Heart left ventricle (tissue), 16 donors: ENCODE measurements around the gene AICDA. TPM values are rescaled to one million over a fixed set of nuclear protein-coding genes. Genes with fewer than 3 reads are reported as not detected.
A peak's percentile ranks its signal among the peaks of the same experiment; 100 is the strongest.

Experiments used
- ATAC-seq, 4 donors: fragments of 200-7000 bp; cut with Tn5 transposase; one replicate each; pipeline ENCODE4 v1.9.1; 2020 to 2022; ENCODE audit warnings: moderate library complexity in 4 of 4, mild to moderate bottlenecking in 3 of 4, moderate number of reproducible peaks in 1 of 4
- DNase-seq, 5 donors: peaks; one replicate each; pipeline ENCODE4 v3.0.0-alpha.2; 2020
- H3K27ac ChIP-seq, 12 donors: fragments of 200-600 bp; sonication (generic) in 4 of 12; one replicate each; pipeline versions ENCODE4 v1.5.0 to v1.8.0; 2016 to 2022; ENCODE audit warnings: mild to moderate bottlenecking in 2 of 12
- H3K27me3 ChIP-seq, 9 donors: fragments of 200-600 bp; sonication (generic) in 2 of 9; one replicate each; pipeline versions ENCODE4 v1.5.1 to v1.8.0; 2016 to 2022; ENCODE audit warnings: mild to moderate bottlenecking in 3 of 9
- H3K36me3 ChIP-seq, 9 donors: fragments of 200-600 bp; sonication (generic) in 2 of 9; one replicate each; pipeline versions ENCODE4 v1.5.0 to v1.8.0; 2018 to 2022; ENCODE audit warnings: mild to moderate bottlenecking in 2 of 9
- H3K4me1 ChIP-seq, 12 donors: fragments of 200-600 bp; sonication (generic) in 4 of 12; one replicate each; pipeline versions ENCODE4 v1.5.0 to v1.8.0; 2016 to 2022; ENCODE audit warnings: mild to moderate bottlenecking in 3 of 12
- H3K4me3 ChIP-seq, 12 donors: fragments of 200-600 bp; sonication (generic) in 4 of 12; one replicate each; pipeline versions ENCODE4 v1.5.0 to v1.8.0; 2017 to 2022; ENCODE audit warnings: mild to moderate bottlenecking in 9 of 12, moderate library complexity in 4 of 12
- H3K9me3 ChIP-seq, 12 donors: fragments of 200-600 bp; sonication (generic) in 4 of 12; one replicate each; pipeline versions ENCODE4 v1.5.0 to v1.8.0; 2016 to 2022; ENCODE audit warnings: mild to moderate bottlenecking in 1 of 12
- POLR2A ChIP-seq, 2 donors: fragments of 450-650 bp; IDR thresholded peaks; one replicate each; pipeline ENCODE4 v1.6.1; 2017; ENCODE audit warnings: antibody characterized with exemption in 2 of 2, mild to moderate bottlenecking in 2 of 2, moderate library complexity in 2 of 2
- WGBS, 4 donors: extraction: QIAGEN DNeasy Blood & Tissue Kit in 2 of 4; methylation state at CpG; one replicate each; pipeline versions ENCODE4 v1.1.5 to v1.1.7; 2013 to 2018; 5-methylcytosine and 5-hydroxymethylcytosine counted together
- intact Hi-C, 10 donors: fragments of 100-400 bp; cut with DNase I; formaldehyde crosslinking; loops; one replicate each; pipeline versions ENCODE4 v1.11.1 to v1.14.2; 2022
- long read RNA-seq, 3 donors: library from polyadenylated mRNA; unstranded; transcript quantifications; one replicate each; pipeline ENCODE4 v2.0.0, GENCODE V29; 2020 to 2021
- polyA plus RNA-seq, 2 donors: library from polyadenylated mRNA; stranded (reverse); fragments of 200-250 nt; gene quantifications; one replicate each; pipeline ENCODE4 v1.2.3, GENCODE V29; 2013
- total RNA-seq, 9 donors: library from RNA; depleted of rRNA in 2 of 9; stranded (reverse); fragments of >200 nt in 2 of 9; fragmentation: NEBNext Ultra II Directional in 3 of 9; extraction: Animal tissue kit (Norgen Biotek cat#: 25700) in 3 of 9; gene quantifications; one replicate each; pipeline versions ENCODE4 v1.1.0 to v1.2.4, GENCODE V29; 2016 to 2023
- TF ChIP-seq, protein P1 (sequence below), 12 donors: fragments of 200-600 bp; sonication (generic) in 4 of 12; IDR thresholded peaks; one replicate each; pipeline versions ENCODE4 v1.5.0 to v1.8.0; 2018 to 2022; ENCODE audit warnings: antibody characterized with exemption in 12 of 12, mild to moderate bottlenecking in 5 of 12
- donor health status: ischemic (EF 13 %, LVEDD 7.1; RV severe dilation, severe dysfunction).
- donor health status: healthy with polysubstance abuse.
- donor health status: DM: no; HTN: yes; CAD: no.
- donor health status: DM: no; HTN: no; CAD: no.
- donor health status: ischemic (EF 25% LVEDD 6.9; RV normal size, moderate dysfunction).
- donor health status: ischemic (EF 25% LVEDD 5.7; RV mildly dilated, moderate dysfunction).
- donor health status: healthy.
- donor health status: DM: yes; HTN: yes; CAD: no.
- donor health status: ischemic (EF 35%, LVEDD 5.7; RV mildly dilated, moderate dysfunction).
- donor health status: nonischemic (EF 11% LVEDD 7.7; RV severe dilation, severe dysfunction).
- donor health status: DM: yes; HTN: yes; CAD: no.
- donor health status: PGD.
- donor health status: ischemic (EF 29% LVEDD 5.4; RV normal size, mild dysfunction).
- donor health status: nonischemic (EF 23%, LVEDD 6.1; RV moderate dilation, normal function).

Gene AICDA
- total RNA-seq (not detected), polyA plus RNA-seq (under 1 TPM in 1 of 2 donors, not detected in 1; 0.08 TPM)
- long read RNA-seq, donor 1, result 0 reads
- long read RNA-seq, donor 2, result 0 reads
- long read RNA-seq, donor 3, result 0 reads

DNA sequence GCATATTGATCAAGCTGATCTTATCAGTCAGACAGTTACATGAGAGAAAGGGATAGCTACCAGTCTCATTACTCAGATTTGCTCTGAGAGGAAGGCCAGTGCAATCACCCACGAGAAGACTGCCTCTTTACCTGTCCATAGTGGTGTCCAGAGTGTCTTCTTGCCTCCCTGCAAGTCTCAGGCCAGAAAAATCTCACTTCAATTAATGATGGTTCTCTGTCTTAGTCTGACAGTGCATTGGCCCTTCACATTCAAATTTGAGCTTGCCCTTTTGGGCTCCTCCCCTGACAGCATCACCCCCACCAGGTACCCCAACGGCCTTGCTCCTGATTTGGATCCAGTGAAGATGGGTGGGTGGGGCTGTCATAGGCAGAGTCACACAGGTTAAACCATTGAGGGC, at the start of gene AICDA:
TSS of gene AICDA (minus strand) at position 231 of the 400 bp plus-strand sequence. CDS start at position 139, 92 bp downstream.
- ATAC-seq (no peak), DNase-seq (no peak)
- Histone ChIP-seq H3K36me3 (no peaks in the 10 kb centered on the region), H3K27ac (no peak within 1 kb of the TSS), H3K4me1 (peaks cover 0 to 9% (median 0%) of the 10 kb centered on the region in 12 donors), H3K27me3 (no peaks in the 10 kb centered on the region), H3K4me3 (no peak within 1 kb of the TSS), H3K9me3 (no peaks in the 10 kb centered on the region)
- intact Hi-C loops, result loop anchor here in 1 of 10 donors (5.0 kb wide), 1 partner anchor 65 kb away; no protein-coding TSS in a partner anchor
- TF ChIP-seq POLR2A (IDR thresholded peaks at IDR 0.05), result no peak
- TF ChIP-seq, protein P1, sequence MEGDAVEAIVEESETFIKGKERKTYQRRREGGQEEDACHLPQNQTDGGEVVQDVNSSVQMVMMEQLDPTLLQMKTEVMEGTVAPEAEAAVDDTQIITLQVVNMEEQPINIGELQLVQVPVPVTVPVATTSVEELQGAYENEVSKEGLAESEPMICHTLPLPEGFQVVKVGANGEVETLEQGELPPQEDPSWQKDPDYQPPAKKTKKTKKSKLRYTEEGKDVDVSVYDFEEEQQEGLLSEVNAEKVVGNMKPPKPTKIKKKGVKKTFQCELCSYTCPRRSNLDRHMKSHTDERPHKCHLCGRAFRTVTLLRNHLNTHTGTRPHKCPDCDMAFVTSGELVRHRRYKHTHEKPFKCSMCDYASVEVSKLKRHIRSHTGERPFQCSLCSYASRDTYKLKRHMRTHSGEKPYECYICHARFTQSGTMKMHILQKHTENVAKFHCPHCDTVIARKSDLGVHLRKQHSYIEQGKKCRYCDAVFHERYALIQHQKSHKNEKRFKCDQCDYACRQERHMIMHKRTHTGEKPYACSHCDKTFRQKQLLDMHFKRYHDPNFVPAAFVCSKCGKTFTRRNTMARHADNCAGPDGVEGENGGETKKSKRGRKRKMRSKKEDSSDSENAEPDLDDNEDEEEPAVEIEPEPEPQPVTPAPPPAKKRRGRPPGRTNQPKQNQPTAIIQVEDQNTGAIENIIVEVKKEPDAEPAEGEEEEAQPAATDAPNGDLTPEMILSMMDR (IDR thresholded peaks at IDR 0.05), result no peak
- WGBS, 4 donors, result 54 to 70% (median 69%) methylated on average over 2 of the region's 2 CpGs

DNA sequence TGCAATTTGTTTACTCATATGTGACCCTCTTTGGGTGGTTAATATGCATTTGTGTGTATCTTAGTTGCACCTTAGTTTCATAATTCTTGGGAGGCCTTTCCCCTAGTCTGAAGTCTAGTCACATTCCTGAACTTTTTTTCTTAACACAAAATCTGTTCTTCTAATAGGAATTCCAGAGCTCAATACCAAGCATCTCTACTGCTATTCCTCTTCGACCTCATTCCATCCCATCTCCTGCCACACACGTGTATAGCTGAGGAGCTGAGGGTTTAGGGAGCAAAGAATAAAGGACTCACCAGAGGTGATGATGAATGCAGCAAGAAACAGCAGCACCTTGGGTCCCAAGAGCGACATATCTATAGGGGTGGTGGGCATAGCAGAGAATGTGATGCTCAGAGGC, 49.1 kb upstream of the AICDA start:
- H3K4me3 ChIP-seq, result peak overlapping the region in 8 of 12 donors; percentile 16 to 53 (median 34)
- 54 to 82% (median 74%) methylated on average over 3 of the region's 3 CpGs for WGBS, 4 donors

DNA sequence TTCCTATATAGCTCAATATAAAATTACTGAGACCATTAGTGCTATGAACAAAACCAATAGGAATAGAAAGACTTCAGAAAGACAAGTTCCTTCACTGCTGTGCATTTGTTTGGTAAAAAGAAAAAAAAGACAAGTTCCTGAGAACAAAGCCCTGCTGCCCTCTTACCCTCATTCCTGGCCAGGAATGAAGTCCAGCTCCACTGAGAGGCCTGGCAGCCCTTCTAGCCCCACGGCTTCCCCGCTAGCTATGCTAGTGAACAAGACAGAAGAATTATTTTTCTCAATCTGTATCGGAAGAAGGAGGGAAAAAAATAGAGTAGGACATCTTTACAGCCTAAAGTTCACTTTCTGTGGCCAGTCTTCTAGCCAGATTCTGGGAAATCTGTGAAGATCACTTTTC, 48.4 kb upstream of the AICDA start:
- TF ChIP-seq POLR2A (IDR thresholded peaks at IDR 0.05), result no peak
- TF ChIP-seq, protein P1 (IDR thresholded peaks at IDR 0.05), result no peak
- ATAC-seq (no peak), DNase-seq (no peak)
- intact Hi-C loops, result loop anchor here in 1 of 10 donors (5.0 kb wide), 1 partner anchor 391 kb away; no protein-coding TSS in a partner anchor
- peaks cover 0 to 6% (median 0%) of the 10 kb centered on the region in 12 donors for H3K9me3 ChIP-seq
- no peaks in the 10 kb centered on the region for H3K36me3 ChIP-seq
- WGBS, 4 donors, result 76 to 80% (median 77%) methylated on average over 3 of the region's 3 CpGs
- peak overlapping the region in 7 of 12 donors; percentile 12 to 53 (median 36) for H3K4me3 ChIP-seq
- H3K27ac ChIP-seq, result peak overlapping the region in 3 of 12 donors; percentile 17 to 77 (median 45)
- H3K4me1 ChIP-seq, result peaks cover 0 to 6% (median 0%) of the 10 kb centered on the region in 12 donors
- H3K27me3 ChIP-seq, result no peaks in the 10 kb centered on the region

More for the DNA sequence above, 49.1 kb upstream of the AICDA start:
- intact Hi-C loops, result loop anchor here in 1 of 10 donors (5.0 kb wide), 1 partner anchor 391 kb away; no protein-coding TSS in a partner anchor
- no peak for ATAC-seq
- Histone ChIP-seq H3K36me3 (no peaks in the 10 kb centered on the region), H3K27me3 (no peaks in the 10 kb centered on the region), H3K4me1 (peaks cover 0 to 6% (median 0%) of the 10 kb centered on the region in 12 donors), H3K27ac (peak overlapping the region in 8 of 12 donors; percentile 42 to 78 (median 66)), H3K9me3 (peaks cover 0 to 6% (median 0%) of the 10 kb centered on the region in 12 donors)
- no peak for TF ChIP-seq POLR2A (IDR thresholded peaks at IDR 0.05)
- TF ChIP-seq, protein P1 (IDR thresholded peaks at IDR 0.05), result no peak
- DNase-seq, result no peak

DNA sequence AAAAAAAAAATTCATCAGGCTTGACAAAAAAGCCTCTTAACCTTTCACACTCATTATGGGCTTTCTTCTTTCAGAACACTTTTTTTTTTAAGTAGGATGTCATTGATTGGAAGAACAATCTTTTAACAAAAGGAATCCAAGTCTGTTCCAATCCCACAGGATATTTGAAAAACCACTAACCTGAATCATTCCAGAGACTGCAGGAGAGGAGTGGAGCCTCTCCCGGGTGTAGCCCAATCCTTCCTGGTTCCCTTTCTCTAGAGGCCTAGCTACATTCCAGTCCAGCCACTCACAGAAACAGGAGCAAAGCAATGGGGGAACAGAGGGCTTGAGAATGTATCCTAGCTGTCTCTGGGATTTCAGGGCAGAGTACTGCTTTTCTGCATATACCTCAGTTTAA, 45.7 kb upstream of the AICDA start:
- DNase-seq, result no peak

More for the DNA sequence above, 45.7 kb upstream of the AICDA start:
- H3K4me1 ChIP-seq, result peaks cover 0 to 3% (median 0%) of the 10 kb centered on the region in 12 donors
- H3K4me3 ChIP-seq, result no peak overlapping the region
- TF ChIP-seq POLR2A (IDR thresholded peaks at IDR 0.05), result no peak
- TF ChIP-seq, protein P1 (IDR thresholded peaks at IDR 0.05), result no peak
- no peaks in the 10 kb centered on the region for H3K27me3 ChIP-seq
- no peaks in the 10 kb centered on the region for H3K36me3 ChIP-seq
- peak in 2 of 4 donors; percentile 30 to 34 for ATAC-seq
- WGBS, 4 donors, result 20 to 43% (median 25%) methylated on average over 1 of the region's 1 CpG
- peaks cover 0 to 6% (median 0%) of the 10 kb centered on the region in 12 donors for H3K9me3 ChIP-seq
- no peak overlapping the region for H3K27ac ChIP-seq
- intact Hi-C loops, result loop anchor here in 3 of 10 donors (5.0 to 10.0 kb wide), 3 partner anchors 226 to 376 kb away; no protein-coding TSS in a partner anchor
